Skin of body (tissue), 2 donors: Measurements from ENCODE around the gene ARMS2. TPM values are rescaled to one million over a fixed set of nuclear protein-coding genes. Genes with fewer than 3 reads are reported as not detected.

ENCODE experiments used
- DNase-seq: peaks from one replicate; lab custom pipeline; 2025; lab: John Stamatoyannopoulos, UW
- total RNA-seq: library from RNA; depleted of rRNA; stranded (reverse); fragments of >200 nt; gene quantifications from one replicate; pipeline ENCODE4 v1.2.3, GENCODE V29; 2014

The ARMS2 gene
- total RNA-seq, 1 donor from 2014 or later, result not detected

GRCh38 chr10:122450353-122450990, 4.0 kb upstream of the ARMS2 start:
- DNase-seq, result peak; percentile 23

DNA sequence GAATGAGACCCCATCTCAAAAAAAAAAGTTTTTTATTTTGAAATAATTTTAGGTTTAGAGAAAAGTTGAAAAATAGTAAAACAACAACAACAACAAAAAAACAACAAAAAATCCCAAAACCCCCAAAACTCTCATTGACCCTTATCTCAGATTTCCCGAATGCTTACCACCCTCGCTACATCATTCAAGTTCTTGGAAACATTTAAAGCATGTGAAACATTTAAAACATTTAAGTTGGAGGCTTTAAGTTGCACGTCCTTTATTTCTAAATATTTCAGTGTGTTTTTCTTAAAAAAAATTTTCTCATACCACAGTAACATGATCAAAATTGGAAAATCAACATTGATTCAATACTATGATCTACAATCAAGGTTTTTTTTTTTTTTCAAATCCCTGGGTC, 382 bp upstream of the ARMS2 start:
- DNase-seq, result no peak

GRCh38 chr10:122455376-122456079, 1.1 kb downstream of the ARMS2 start:
- DNase-seq, result no peak

DNA sequence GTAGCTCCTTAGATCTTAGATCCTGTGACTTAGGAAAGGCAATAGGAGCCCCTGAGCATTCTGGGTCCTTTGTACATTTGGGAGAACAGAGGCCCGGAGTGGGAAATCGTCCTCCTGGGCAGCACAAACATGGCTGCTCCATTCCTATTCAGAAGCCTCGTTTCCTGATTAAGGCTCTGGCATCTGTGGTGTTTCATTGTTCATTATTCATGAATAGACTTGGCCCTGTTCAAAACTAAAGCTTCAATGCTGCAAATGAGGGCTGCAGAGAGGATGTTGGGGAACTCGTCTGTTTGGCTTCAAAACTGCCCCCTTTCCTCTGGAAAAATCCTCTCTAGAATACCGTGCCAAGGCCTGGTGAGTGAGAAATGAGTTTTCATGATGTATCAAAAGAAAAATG, 3.5 kb downstream of the ARMS2 start:
- DNase-seq, result no peak

DNA sequence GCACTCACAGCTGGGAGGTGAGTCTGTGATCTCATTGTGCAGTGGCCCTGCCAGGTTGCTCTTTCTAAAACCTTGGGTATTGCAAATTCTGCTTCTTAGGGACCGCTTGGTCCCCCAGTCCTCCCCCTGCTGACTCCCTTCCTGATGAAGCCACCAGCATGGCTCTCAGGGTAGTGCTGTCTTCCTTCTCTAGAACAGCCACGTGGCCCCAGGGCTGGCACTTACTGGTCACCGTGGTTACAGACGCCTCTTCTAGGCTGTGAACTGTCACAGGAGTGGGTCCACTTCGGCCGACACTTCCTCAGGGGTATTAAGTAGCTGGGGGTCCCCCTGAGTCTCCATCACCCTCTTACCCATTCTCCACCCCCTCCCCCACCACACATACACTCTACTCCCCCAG, 4.2 kb downstream of the ARMS2 start:
- DNase-seq, result no peak

DNA sequence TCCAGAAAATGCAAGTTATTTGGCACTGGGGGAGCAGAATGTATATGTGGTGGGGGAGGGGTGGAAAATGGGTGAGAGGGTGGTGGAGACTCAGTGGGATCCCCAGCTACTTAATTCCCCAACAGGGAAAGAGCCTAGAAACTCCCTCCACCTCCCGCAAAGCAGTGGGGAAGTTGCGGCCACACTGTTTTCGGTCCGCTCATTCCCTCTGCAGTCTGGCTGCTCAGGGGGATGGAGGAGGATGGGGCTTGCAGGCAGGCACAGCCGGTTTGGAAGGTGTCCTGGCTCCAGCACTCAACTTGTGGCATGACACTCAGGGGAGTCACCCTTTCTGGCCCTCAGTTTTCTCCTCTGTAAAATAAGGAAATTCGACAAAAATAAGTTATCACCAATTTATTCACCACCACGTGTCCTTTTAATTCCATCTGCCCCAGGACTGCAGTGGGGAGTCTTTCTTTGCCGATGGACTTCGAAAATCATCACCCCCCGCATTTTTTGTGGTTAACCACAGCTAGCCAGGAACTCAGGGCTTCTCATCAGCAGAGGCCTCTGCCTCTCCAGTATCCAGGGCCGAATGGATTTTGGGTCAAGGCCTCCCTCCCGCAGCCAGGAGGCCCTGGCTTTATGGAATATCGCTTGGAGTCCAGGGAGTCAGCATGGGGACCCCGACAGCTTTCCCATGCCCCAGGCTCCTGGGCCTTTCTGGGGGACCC, 5.3 kb downstream of the ARMS2 start:
- no peak for DNase-seq

DNA sequence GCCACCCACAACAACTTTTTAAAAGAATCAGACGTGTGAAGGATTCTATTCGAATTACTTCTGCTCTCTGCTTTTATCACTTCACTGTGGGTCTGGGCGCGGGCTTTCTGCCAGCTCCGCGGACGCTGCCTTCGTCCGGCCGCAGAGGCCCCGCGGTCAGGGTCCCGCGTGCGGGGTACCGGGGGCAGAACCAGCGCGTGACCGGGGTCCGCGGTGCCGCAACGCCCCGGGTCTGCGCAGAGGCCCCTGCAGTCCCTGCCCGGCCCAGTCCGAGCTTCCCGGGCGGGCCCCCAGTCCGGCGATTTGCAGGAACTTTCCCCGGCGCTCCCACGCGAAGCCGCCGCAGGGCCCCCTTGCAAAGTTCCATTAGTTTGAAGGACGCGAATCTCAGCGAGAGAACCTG, 6.4 kb downstream of the ARMS2 start:
- no peak for DNase-seq

DNA sequence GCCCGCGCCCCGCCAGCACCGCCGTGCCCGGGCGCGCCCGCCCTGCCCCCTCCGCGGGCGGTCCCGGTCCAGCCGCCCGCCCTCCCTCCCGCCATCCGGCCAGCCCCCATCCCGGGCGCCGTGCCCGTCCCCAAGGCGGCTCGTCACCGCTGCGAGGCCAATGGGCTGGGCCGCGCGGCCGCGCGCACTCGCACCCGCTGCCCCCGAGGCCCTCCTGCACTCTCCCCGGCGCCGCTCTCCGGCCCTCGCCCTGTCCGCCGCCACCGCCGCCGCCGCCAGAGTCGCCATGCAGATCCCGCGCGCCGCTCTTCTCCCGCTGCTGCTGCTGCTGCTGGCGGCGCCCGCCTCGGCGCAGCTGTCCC, 6.9 kb downstream of the ARMS2 start, which contains the start of gene HTRA1:
HTRA1 (plus strand) TSS at position 187 of the 362 bp plus-strand sequence; CDS start at position 287, 100 bp downstream.
- peak; percentile 11 for DNase-seq

GRCh38 chr10:122461729-122462532, 7.5 kb downstream of the ARMS2 start:
- no peak for DNase-seq

DNA sequence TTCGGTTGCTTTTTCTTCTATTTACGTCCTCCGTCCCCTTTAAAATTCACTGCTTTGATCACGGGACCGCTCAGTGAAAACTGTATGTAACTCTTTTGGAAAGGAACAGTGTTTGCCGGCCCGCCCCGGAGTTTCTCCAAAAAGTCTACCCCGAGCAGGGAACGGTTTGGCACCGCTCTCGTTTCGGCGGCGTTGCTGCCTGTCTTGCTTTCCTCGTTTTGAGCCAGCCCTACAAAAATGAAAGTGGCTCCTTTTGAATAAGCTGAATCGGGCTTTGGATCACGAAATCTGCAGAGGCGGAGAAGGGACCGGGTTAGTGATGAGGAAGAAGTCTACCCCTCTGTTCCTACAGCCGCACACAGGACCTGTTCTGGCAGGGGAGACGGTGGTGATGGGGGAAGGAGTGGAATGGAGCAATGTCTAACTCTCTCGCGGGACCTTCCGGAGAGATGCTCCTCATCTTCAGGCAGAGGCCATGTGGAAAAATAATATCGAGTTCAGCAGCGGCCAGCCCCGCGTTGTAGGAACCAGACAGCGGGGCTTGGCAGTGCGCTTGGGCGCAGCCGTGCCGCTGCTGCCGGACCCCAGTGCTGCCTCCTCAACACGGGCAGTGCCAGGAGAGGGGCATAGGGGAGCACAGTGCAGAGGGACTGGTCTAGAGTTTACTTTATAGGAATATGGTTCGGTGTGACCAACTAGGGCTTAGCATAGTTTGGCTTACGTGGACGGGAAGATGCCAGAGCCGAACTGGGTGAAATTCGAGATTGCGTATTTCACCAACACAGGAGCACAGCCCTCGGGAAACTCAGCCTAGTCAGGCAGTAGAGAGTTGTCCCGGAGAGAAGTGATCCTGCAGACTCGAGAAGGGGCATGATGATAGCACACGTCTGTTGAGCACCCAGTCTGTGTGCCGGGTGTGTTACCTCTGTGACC, 8.3 kb downstream of the ARMS2 start:
- DNase-seq, result peak; percentile 55

- no peak for DNase-seq
Observed at GRCh38 chr10:122463466-122464249, 9.2 kb downstream of the ARMS2 start.

DNA sequence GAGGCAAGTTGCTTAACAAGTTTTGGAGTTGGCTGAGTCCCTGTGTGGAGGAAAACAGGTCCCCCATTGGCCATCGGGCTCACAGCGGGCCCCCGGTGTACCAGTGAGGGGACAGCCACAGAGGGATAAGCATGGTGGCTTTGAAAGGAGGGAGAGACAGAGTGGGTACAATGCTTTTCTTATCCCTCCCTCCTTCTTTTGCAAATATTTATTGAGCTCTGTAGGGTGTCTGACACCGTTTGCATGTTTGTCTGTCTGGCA, 9.7 kb downstream of the ARMS2 start:
- DNase-seq, result no peak

GRCh38 chr10:122464586-122464985, 10.1 kb downstream of the ARMS2 start:
- no peak for DNase-seq

DNA sequence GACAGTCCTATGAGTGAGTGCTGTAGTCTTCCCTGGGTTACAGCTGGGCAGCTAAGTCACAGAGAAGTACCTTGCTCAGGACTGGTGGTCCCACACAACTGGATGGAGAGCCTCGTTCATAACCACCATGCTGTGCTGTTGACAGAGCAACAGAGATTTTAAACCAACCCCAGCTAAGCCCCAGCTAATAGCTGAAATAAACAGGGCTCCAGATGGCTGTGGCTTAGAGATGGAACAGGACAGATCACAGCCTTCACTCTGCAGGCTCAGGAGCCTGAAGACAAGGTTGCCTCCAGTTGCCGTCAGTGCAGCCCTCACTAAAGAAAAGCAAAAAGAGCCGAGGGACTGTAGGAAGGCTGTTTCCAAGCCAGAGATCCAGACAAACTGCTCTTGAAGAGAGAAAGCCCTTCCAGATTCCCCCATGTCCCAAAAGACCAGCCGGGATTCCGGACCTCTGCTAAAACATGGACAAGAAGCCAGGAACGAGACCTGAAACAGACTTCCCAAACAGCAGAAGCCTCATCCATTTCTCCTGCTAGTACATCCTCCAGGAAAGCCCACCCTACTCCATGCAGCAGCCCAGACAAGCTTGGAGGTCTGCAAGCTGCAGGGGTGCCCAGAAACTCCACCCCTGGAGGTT, 11.1 kb downstream of the ARMS2 start:
- no peak for DNase-seq

DNA sequence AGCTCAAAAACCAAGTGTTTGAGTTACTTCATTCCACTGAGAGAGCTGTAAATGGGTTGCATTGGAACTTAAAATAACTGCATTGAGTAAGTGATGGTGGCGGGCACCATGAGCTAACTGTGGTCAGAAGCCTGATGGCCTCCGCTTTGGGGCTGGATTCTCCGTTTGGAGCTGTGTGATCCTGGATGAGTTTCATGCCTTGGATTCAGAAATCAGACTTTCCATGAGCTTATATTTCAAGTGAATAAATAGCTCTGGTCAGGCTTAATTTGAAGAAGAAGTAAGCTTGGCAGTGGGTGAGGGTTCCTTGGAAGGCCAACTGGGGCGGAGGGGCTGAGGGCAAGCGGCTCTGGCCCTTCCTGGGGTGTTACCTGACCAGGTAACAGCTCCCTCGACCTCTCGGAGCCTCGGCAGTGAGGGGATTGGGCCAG, 12.5 kb downstream of the ARMS2 start:
- DNase-seq, result no peak

DNA sequence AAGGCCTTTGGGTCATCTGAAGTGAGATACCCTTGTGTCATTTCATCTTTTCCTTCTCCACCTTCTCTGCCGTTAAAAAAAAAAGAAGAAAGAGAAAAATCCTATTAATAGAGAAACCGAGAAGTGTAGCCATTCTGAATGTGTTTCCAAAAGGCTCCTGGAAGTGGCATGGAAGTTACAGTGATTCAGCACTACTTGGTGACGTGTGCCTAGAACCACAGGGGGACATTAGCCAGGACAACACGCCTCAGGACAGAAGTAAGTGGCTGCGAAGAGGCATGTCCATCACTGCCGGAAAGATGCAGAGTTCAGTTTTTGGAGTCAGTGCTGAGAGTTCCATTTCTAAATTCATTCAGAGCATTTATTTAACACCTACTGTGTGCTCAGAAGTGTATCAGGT, 13.2 kb downstream of the ARMS2 start:
- no peak for DNase-seq

DNA sequence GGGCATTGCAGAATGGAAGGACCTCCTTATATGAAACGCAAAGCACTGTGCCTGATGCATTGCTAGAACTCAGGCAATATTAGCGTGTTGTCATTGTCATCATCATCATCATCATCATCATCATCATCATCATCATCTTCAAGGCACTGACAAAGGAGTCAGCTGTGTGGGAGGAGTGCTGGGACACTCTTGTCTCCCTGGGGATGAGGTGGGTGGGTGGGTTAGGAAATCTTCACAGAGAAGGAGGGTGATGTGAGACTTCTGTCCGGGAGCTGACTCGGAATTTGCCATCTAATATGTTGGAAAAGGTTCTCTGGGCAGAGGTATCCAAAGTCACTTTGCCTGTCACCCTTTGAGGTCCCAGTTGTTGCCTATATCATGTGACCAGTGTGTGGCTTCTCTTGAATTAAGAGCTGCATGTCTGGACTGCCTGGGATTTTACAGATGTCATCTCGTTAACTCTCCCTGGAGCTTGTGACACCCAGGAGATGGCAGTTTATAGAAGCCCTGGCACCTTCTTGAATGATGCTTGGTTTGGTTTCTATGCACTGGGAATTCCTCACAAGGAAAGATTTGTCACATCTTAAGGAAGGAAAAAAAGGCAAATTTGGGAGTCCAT, 14.0 kb downstream of the ARMS2 start:
- no peak for DNase-seq

GRCh38 chr10:122468926-122469781, 14.7 kb downstream of the ARMS2 start:
- DNase-seq, result no peak
